Fibroblast of pulmonary artery (primary cell): Measurements from ENCODE around the gene FSIP1.
A peak's percentile ranks its signal among the peaks of the same experiment; 100 is the strongest.

ENCODE experiments used
- DNase-seq: peaks from one replicate; pipeline ENCODE4 v3.0.0-alpha.2; 2010; ENCODE audit warnings: low read depth
- H3K4me3 ChIP-seq: replicated peaks from 2 replicates; pipeline ENCODE4 v1.5.1; 2011; ENCODE audit warnings: low read depth, mild to moderate bottlenecking, control low read depth, low read length, moderate library complexity
- CTCF ChIP-seq: IDR thresholded peaks from 2 replicates; pipeline ENCODE4 v1.5.1; 2011; ENCODE audit warnings: mild to moderate bottlenecking, control low read depth, low read length, inconsistent platforms; ENCODE audit errors: missing control alignments

FSIP1 gene

DNA sequence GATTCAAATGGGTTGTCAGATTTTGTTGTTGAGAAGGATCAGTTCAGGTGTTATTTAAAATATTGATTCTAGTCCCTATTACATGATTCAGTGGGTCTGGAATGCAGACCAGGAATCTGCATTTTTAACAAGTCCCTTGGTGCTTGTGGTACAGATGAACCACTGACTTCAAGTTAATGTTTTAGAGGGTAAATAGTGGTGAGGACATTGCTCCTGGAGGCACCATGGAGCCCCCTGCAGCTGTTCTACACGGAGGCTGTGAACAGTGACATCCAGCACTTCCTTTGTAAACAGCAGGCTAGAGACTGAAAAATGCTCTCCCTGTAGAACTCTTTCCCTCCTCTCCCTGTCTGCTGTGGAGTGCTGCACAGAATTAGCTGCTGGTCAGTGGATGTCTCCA is 4.8 kb upstream of the FSIP1 start:
- TF ChIP-seq CTCF: no peak
- no peak overlapping the region for H3K4me3 ChIP-seq
- DNase-seq: no peak

DNA sequence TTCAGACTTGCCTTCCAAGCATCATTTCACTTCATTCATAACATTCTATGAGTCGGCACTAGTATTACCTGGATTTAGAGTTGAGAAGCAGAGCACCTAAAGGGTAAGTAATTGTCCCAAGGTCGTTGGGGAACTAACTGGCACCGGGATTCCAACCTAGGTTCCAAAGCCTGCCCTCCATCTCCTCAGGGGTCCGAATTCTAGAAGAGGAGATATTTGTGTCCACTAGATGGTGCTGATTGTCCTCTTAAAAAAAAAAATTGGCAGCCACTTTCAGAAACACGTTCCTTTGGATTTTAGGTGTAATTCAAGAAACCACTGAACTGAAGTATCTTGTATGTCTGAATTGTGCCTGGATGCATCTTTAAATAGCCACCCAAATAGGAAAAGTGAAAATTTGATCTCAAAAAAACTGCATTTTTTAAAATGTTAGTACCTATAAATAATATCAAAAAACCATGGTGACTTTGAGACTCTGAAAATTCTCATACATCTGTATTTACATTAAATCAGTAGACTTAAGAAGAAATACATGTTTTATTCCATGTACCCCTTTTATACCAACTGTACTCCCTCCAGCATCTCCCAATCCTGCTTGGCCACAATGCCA is 3.9 kb upstream of the FSIP1 start:
- peak; percentile 80 for DNase-seq
- no peak overlapping the region for H3K4me3 ChIP-seq
- peak; percentile 50 for TF ChIP-seq CTCF

DNA sequence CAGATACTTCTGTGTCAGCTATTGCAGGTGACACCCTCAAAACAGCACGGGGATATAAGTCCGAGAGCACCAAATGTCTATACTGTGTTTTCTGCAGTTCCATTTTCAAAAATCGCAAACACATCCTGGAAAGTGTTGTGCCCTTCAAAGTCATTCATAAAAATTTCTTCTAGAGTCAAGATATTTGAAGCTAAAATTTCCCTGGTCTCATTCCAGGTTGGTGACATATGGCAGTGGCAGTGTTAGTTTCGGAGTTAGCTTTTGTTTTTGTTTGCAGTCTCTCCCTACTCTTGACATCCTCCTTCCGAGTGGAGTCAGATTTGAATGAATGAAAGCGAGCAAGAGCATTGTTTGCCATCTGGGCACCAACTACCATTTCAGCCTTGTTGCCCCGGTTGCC is 3.2 kb upstream of the FSIP1 start:
- TF ChIP-seq CTCF: no peak
- DNase-seq: no peak

GRCh38 chr15:39785139-39785538 is 2.5 kb upstream of the FSIP1 start:
- DNase-seq: no peak
- no peak overlapping the region for H3K4me3 ChIP-seq
- no peak for TF ChIP-seq CTCF

More for the DNA sequence above, 3.2 kb upstream of the FSIP1 start:
- no peak overlapping the region for H3K4me3 ChIP-seq

DNA sequence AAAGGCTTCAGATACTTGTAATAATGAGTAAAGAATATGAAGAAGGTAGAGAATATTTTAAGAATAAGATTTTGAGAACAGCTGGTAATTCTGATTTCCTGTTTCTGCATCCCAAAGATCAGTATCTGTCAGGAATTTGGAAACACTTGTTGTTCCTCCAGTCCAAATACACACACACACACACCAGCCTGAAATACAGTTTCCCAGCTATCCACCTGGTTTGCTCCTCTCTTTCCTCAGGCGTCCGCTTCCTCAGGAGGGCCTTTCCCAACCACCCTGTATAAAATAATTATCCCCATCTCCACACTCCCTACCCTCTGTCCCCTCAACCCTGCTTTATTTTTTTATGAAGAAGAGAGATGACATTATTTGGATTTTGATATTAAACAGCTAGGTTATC is 2.0 kb upstream of the FSIP1 start:
- no peak for DNase-seq
- TF ChIP-seq CTCF: no peak
- H3K4me3 ChIP-seq: no peak overlapping the region

GRCh38 chr15:39784125-39784524 is 1.5 kb upstream of the FSIP1 start:
- no peak for TF ChIP-seq CTCF
- H3K4me3 ChIP-seq: peak overlapping the region; percentile 84
- DNase-seq: peak; percentile 33

DNA sequence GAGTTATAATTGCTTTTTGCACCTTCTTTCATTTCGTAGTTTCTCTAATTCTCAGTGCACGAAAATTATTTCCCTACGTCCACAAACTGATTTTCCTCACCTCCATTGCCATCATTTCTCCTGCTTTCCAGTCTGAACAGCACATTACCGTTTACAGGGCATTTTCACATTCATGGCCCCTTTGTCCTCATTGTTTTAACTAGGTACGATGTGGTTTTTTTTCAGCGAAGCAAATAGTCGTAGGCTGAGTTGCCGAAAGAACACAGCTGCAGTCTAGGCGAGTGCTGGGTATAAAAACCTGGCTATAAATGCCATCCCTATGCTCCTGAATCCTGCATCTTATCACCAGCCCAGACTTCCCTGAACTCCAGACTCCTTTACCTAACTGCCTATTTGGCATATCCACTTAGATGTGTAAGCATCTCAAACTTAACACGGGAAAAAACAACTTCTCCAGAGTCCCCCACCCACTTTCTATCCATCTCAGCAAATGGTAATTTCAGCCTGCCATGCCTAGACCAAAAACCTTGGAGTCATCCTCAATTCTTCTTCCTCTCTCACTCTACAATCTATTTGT is 691 bp upstream of the FSIP1 start:
- no peak for DNase-seq
- no peak for TF ChIP-seq CTCF

More for the DNA sequence above, 691 bp upstream of the FSIP1 start:
- peak overlapping the region; percentile 84 for H3K4me3 ChIP-seq
